Esophagus squamous epithelium (tissue), 5 donors: ENCODE results near the gene KIR2DL4. TPM values are rescaled to one million over a fixed set of nuclear protein-coding genes. Genes with fewer than 3 reads are reported as not detected.
"Not testable (repeated sequence)": the region's sequence is repeated elsewhere in the genome, so short reads cannot be mapped to it uniquely, and the experiment has no call there.

Experiments
- DNase-seq: peaks from one replicate; lab custom pipeline; 2025; lab: John Stamatoyannopoulos, UW
- H3K27ac ChIP-seq, 4 donors: fragments of 200-600 bp; sonication (generic); one replicate each; pipeline ENCODE4 v1.5.1; 2016 to 2019; ENCODE audit warnings: mild to moderate bottlenecking in 1 of 4
- H3K27me3 ChIP-seq, 4 donors: fragments of 200-600 bp; sonication (generic); 1 replicate in 3 of 4; 2 replicates in 1 of 4; pipeline versions ENCODE4 v1.5.1 to v1.6.0; 2017 to 2021; ENCODE audit warnings: antibody characterized with exemption in 1 of 4
- H3K36me3 ChIP-seq, 3 donors: fragments of 200-600 bp; sonication (generic); one replicate each; pipeline ENCODE4 v1.5.1; 2016 to 2019
- H3K4me1 ChIP-seq, 3 donors: fragments of 200-600 bp; sonication (generic); one replicate each; pipeline ENCODE4 v1.5.1; 2017 to 2019
- H3K4me3 ChIP-seq, 4 donors: fragments of 200-600 bp; sonication (generic); 1 replicate in 3 of 4; 2 replicates in 1 of 4; pipeline ENCODE4 v1.5.1; 2016 to 2019; ENCODE audit warnings: mild to moderate bottlenecking in 2 of 4, moderate library complexity in 1 of 4
- H3K9me3 ChIP-seq, 3 donors: fragments of 200-600 bp; sonication (generic); one replicate each; pipeline ENCODE4 v1.5.1; 2016 to 2019
- CTCF ChIP-seq, 6 experiments: fragments of 450-650 bp in 4 of 6; fragments of 200-600 bp in 2 of 6; sonication (generic) in 2 of 6; IDR thresholded peaks; one replicate each; pipeline ENCODE4 v1.5.1; 2016 to 2019; ENCODE audit warnings: antibody characterized with exemption in 6 of 6, mild to moderate bottlenecking in 4 of 6, moderate library complexity in 4 of 6
- POLR2A ChIP-seq, 4 donors: fragments of 450-650 bp; IDR thresholded peaks; one replicate each; pipeline ENCODE4 v1.6.1; 2017; ENCODE audit warnings: antibody characterized with exemption in 4 of 4, mild to moderate bottlenecking in 4 of 4, moderate library complexity in 3 of 4
- WGBS, 2 donors: methylation state at CpG; one replicate each; pipeline ENCODE4 v1.1.5; 2018; 5-methylcytosine and 5-hydroxymethylcytosine counted together
- intact Hi-C: fragments of 100-400 bp; cut with DNase I; formaldehyde crosslinking; loops from one replicate; pipeline ENCODE4 v1.15.0; 2022
- total RNA-seq, 4 donors: library from RNA; depleted of rRNA; stranded (reverse); fragments of >200 nt; gene quantifications; one replicate each; pipeline ENCODE4 v1.1.0, GENCODE V29; 2016
- donor health status: DM: yes; HTN: yes; CAD: no.

KIR2DL4 gene
- total RNA-seq, 4 donors from 2014 or later: not detected

GRCh38 chr19:54795758-54796157 is 7.7 kb upstream of the KIR2DL4 start:
- peaks cover 0 to 11% (median 0%) of the 10 kb centered on the region in 4 donors for H3K27me3 ChIP-seq
- H3K9me3 ChIP-seq: no peaks in the 10 kb centered on the region
- no peaks in the 10 kb centered on the region for H3K36me3 ChIP-seq
- intact Hi-C loops: no loop called here
- no peak overlapping the region for H3K27ac ChIP-seq
- H3K4me1 ChIP-seq: no peaks in the 10 kb centered on the region
- DNase-seq: no peak
- no peak overlapping the region for H3K4me3 ChIP-seq
- TF ChIP-seq POLR2A (IDR thresholded peaks at IDR 0.05) (no peak), CTCF (IDR thresholded peaks at IDR 0.05) (no peak)
- WGBS, 2 donors: 43 to 53% methylated on average over 1 of the region's 1 CpG

- TF ChIP-seq CTCF (IDR thresholded peaks at IDR 0.05): no peak
- no peak for TF ChIP-seq POLR2A (IDR thresholded peaks at IDR 0.05)
- H3K4me1 ChIP-seq: no peaks in the 10 kb centered on the region
- no peak for DNase-seq
- H3K9me3 ChIP-seq: no peaks in the 10 kb centered on the region
- H3K4me3 ChIP-seq: no peak overlapping the region
- WGBS, 2 donors: 45 to 63% methylated on average over 4 to 5 of the region's 5 CpGs
- no peaks in the 10 kb centered on the region for H3K36me3 ChIP-seq
- H3K27me3 ChIP-seq: peaks cover 0 to 9% (median 0%) of the 10 kb centered on the region in 4 donors
- H3K27ac ChIP-seq: no peak overlapping the region
- intact Hi-C loops: no loop called here
Measured at GRCh38 chr19:54804101-54804500, 691 bp downstream of the KIR2DL4 start.

GRCh38 chr19:54804571-54804970 is 1.2 kb downstream of the KIR2DL4 start:
- no peak for DNase-seq
- Histone ChIP-seq H3K4me1 (no peaks in the 10 kb centered on the region), H3K27me3 (peaks cover 0 to 9% (median 0%) of the 10 kb centered on the region in 4 donors), H3K4me3 (no peak overlapping the region), H3K27ac (no peak overlapping the region), H3K36me3 (no peaks in the 10 kb centered on the region), H3K9me3 (no peaks in the 10 kb centered on the region)
- 80 to 85% methylated on average over 2 to 7 of the region's 10 CpGs for WGBS, 2 donors
- intact Hi-C loops: no loop called here
- TF ChIP-seq POLR2A (IDR thresholded peaks at IDR 0.05) (no peak), CTCF (IDR thresholded peaks at IDR 0.05) (no peak)

GRCh38 chr19:54805665-54806515 is 2.5 kb downstream of the KIR2DL4 start:
- no peak for DNase-seq
- Histone ChIP-seq H3K27me3 (peaks cover 0 to 9% (median 0%) of the 10 kb centered on the region in 4 donors), H3K9me3 (no peaks in the 10 kb centered on the region), H3K36me3 (no peaks in the 10 kb centered on the region), H3K4me3 (no peak overlapping the region), H3K27ac (no peak overlapping the region), H3K4me1 (no peaks in the 10 kb centered on the region)
- TF ChIP-seq CTCF (IDR thresholded peaks at IDR 0.05): no peak
- TF ChIP-seq POLR2A (IDR thresholded peaks at IDR 0.05): no peak
- WGBS, 2 donors: 76 to 80% methylated on average over 9 to 11 of the region's 14 CpGs
- intact Hi-C loops: no loop called here

GRCh38 chr19:54806516-54806838 is 3.1 kb downstream of the KIR2DL4 start:
- intact Hi-C loops: no loop called here
- 82 to 83% methylated on average over 2 of the region's 2 CpGs for WGBS, 2 donors

GRCh38 chr19:54814571-54814970 is 11.2 kb downstream of the KIR2DL4 start:
- H3K9me3 ChIP-seq, H3K4me3 ChIP-seq, H3K4me1 ChIP-seq, H3K27me3 ChIP-seq, DNase-seq, H3K36me3 ChIP-seq, H3K27ac ChIP-seq, intact Hi-C loops: not testable (repeated sequence)
- 38 to 62% methylated on average over 3 of the region's 3 CpGs for WGBS, 2 donors

More at GRCh38 chr19:54806516-54806838, 3.1 kb downstream of the KIR2DL4 start:
- TF ChIP-seq POLR2A (IDR thresholded peaks at IDR 0.05): no peak
- no peak for TF ChIP-seq CTCF (IDR thresholded peaks at IDR 0.05)
- Histone ChIP-seq H3K36me3 (no peaks in the 10 kb centered on the region), H3K4me1 (no peaks in the 10 kb centered on the region), H3K4me3 (no peak overlapping the region), H3K9me3 (no peaks in the 10 kb centered on the region), H3K27me3 (peaks cover 0 to 11% (median 0%) of the 10 kb centered on the region in 4 donors), H3K27ac (no peak overlapping the region)
- DNase-seq: no peak

- 87 to 89% methylated on average over 5 to 14 of the region's 17 CpGs for WGBS, 2 donors
- DNase-seq, H3K4me1 ChIP-seq, H3K36me3 ChIP-seq, H3K27me3 ChIP-seq, H3K9me3 ChIP-seq, intact Hi-C loops, H3K4me3 ChIP-seq, H3K27ac ChIP-seq: not testable (repeated sequence)
Measured at GRCh38 chr19:54816251-54816650, 12.8 kb downstream of the KIR2DL4 start, which contains the start of gene KIR3DL1. Gene KIR3DL1 (plus strand): TSS chr19:54816468.
